Omental fat pad (tissue), 4 donors: ENCODE data around the gene DNER. TPM values are rescaled to one million over a fixed set of nuclear protein-coding genes. Genes with fewer than 3 reads are reported as not detected.
"Not testable (repeated sequence)": the region's sequence is repeated elsewhere in the genome, so short reads cannot be mapped to it uniquely, and the experiment has no call there.

Source experiments
- ATAC-seq: fragments of 150-250 bp; one replicate; pipeline ENCODE4 v1.9.1; 2016; ENCODE audit warnings: mild to moderate bottlenecking, moderate library complexity; ENCODE audit not compliant: low FRiP score
- DNase-seq: peaks from one replicate; pipeline ENCODE4 v3.0.0-alpha.2; 2019; ENCODE audit warnings: low spot score
- total RNA-seq, 4 donors: library from RNA; depleted of rRNA; stranded (reverse); fragments of >200 nt; gene quantifications; one replicate each; pipeline ENCODE4 v1.1.0, GENCODE V29; 2016
- TF ChIP-seq, protein P1 (sequence below), 3 donors: fragments of 450-650 bp; IDR thresholded peaks; one replicate each; pipeline ENCODE4 v1.5.1; 2016 to 2017; ENCODE audit warnings: antibody characterized with exemption in 3 of 3, mild to moderate bottlenecking in 3 of 3, moderate library complexity in 2 of 3

The DNER gene
- total RNA-seq, 4 donors from 2014 or later, result 3.1 to 12.2 (median 8.7) TPM

DNA sequence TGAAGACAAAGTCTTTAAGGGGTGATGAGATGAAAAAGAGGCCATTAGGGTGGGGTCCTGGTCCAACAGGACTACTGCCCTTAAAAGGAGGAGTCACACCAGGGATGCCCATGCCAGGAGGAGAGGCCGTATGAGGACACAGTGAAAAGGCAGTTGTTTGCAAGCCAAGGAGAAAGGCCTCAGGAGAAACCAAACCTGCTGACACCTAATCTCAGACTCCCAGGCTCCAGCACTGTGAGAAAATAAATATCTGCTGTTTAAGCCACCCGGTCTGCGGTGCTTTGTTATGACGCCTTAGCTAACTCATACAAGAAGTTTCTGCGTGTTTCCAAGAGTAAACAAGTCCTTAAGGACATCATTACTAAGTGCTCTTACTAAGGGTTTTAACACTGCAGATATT, 93.6 kb downstream of the DNER start:
- DNase-seq, result no peak
- ATAC-seq, result no peak
- TF ChIP-seq, protein P1, sequence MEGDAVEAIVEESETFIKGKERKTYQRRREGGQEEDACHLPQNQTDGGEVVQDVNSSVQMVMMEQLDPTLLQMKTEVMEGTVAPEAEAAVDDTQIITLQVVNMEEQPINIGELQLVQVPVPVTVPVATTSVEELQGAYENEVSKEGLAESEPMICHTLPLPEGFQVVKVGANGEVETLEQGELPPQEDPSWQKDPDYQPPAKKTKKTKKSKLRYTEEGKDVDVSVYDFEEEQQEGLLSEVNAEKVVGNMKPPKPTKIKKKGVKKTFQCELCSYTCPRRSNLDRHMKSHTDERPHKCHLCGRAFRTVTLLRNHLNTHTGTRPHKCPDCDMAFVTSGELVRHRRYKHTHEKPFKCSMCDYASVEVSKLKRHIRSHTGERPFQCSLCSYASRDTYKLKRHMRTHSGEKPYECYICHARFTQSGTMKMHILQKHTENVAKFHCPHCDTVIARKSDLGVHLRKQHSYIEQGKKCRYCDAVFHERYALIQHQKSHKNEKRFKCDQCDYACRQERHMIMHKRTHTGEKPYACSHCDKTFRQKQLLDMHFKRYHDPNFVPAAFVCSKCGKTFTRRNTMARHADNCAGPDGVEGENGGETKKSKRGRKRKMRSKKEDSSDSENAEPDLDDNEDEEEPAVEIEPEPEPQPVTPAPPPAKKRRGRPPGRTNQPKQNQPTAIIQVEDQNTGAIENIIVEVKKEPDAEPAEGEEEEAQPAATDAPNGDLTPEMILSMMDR (IDR thresholded peaks at IDR 0.05), result no peak

DNA sequence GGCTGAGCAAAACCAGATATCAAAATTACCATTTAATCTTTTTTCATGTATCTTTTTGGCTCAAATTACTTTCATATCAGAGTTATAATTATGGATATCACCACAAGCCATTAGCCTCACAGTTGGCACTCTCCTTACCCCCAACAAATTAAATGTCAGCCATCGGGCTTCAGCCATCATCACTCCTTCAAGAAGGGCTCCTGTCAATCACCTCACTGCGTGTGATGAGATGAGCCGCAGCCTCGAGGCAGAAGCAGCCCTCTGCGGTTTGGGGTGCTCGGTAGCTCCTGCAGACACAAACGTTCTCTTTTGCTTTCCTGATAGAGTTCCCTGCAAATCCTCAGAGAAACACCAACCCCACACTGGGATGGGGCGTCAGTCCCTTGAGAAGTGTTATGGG, 94.1 kb downstream of the DNER start:
- ATAC-seq (no peak), DNase-seq (no peak)
- TF ChIP-seq, protein P1 (IDR thresholded peaks at IDR 0.05), result no peak

DNA sequence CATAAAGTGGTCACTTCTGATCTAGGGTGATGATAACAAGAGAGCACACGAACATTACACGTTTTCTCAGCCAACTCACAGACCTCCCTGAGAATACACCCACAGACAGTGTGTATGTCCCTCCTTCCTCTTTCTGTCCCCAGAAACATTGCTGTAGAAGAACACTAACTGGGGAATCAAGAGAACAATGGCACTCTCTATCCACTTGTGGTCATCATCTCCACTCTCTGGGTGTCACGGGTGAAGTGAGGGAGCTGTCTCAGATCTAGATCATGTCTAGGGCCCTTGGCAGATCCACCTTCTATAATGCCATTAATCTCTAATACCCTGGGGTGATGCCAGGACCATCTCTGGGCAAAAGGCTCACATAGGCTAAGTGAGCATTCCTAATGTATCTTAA, 97.9 kb downstream of the DNER start:
- ATAC-seq (no peak), DNase-seq (no peak)
- TF ChIP-seq, protein P1 (IDR thresholded peaks at IDR 0.05), result no peak

DNA sequence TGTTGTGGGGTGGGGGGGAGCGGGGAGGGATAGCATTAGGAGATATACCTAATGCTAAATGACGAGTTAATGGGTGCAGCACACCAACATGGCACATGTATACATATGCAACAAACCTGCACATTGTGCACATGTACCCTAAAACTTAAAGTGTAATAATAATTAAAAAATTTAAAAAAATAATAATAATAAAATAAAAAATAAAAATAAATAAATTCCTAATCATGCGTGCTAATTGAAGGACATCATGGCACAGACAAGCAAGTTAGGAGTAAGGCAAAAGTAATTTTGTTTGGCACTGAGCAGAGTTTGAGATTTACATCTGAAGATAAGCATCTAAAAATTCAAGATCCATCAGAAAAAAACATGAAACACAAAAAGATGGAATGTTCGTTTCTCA, 100.3 kb downstream of the DNER start:
- not testable (repeated sequence) for ATAC-seq, DNase-seq

DNA sequence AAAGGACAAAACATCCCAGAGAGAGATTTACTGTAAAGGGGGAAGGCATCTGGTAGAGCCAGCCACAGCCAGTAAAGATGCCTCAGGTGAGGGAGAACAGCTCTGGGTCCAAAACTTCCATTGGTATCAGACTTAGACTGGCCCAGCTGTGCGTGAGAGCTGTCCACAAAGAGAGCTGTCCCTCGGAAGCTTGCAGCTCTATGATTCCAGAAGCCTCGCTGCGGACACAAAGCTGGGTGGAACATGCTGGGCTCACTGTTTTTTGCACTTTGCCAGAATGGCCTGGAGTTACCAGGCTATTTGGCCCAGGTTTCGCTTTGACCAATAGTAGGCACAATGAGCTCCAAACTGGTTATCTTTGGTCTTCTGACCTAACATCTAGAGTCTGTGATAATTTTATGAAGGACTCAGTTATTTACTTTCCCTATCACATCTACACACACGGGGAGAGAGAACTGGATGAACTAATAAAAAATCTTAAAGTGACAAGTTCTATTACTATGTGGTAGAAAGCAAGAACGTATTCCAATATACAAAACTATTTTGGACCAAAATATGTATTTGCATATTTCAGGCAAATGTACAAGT, 101.9 kb downstream of the DNER start:
- ATAC-seq (no peak), DNase-seq (no peak)
- TF ChIP-seq, protein P1 (IDR thresholded peaks at IDR 0.05), result no peak

DNA sequence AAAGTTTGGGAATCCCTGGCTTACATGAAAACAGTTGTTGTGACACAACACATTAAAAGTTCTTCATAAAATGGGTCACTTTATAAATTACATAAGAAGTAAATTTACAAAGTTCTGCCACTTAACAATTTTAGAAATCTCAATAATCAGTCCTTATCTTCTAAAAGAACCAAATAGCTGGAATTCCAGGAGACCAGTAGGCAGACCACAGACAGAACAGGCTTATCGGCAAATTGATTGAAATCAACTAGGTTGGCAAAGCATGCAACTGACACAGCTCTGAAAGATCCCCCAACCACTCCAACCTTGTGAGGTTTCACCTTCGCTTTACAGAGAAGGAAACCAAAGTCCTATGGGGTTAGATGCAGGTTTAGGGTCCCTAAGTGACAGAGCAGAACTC, 103.0 kb downstream of the DNER start:
- ATAC-seq, result no peak
- TF ChIP-seq, protein P1 (IDR thresholded peaks at IDR 0.05), result no peak

DNA sequence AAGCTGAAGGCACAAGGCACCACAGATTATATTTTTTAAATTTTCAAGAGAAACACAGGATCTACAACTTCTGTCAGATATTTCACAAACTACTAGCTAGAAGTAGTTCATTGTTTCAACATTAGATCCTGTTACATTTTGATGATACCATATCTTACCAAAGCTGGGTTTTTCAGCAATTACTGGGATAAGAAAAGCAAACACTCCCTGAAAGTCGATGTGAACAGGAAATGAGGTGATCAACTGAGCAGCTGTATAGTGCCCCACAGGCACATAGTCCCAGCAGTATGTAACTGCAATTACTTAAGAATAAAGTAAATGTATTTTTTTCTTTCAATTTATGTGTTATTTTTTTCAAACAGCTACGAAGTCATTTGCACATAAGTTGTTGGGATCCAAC, 103.5 kb downstream of the DNER start:
- no peak for DNase-seq
- no peak for ATAC-seq
- TF ChIP-seq, protein P1 (IDR thresholded peaks at IDR 0.05), result no peak

More for the DNA sequence above, 103.0 kb downstream of the DNER start:
- no peak for DNase-seq
